Caki2 (cell line): ENCODE results near the gene C5orf63. TPM values are rescaled to one million over a fixed set of nuclear protein-coding genes. Genes with fewer than 3 reads are reported as not detected.

Experiments used
- total RNA-seq: library from RNA; depleted of rRNA; stranded (reverse); fragments of >200 nt; shearing (Covaris generic); gene quantifications from 2 replicates; pipeline ENCODE4 v1.2.3, GENCODE V29; 2014; ENCODE audit warnings: low replicate concordance; rRNA removed

Gene C5orf63
- total RNA-seq, 1 experiment from 2014 or later = not detected

Other genes with a start within 250 kb of the C5orf63 start
- gene MARCHF3, start 42.9 kb downstream of the C5orf63 start, total RNA-seq = 2.0 and 3.0 TPM in 2 replicates
- not detected in 2 replicates for gene MEGF10, start 217.3 kb upstream of the C5orf63 start, total RNA-seq